NCI-H345 (cell line): ENCODE data around the gene AKAP17A.
A peak's percentile ranks its signal among the peaks of the same experiment; 100 is the strongest.
"Not testable (repeated sequence)": the region's sequence is repeated elsewhere in the genome, so short reads cannot be mapped to it uniquely, and the experiment has no call there.

Experiments used
- DNase-seq: peaks from one replicate; lab custom pipeline; 2025; lab: John Stamatoyannopoulos, UW

AKAP17A gene, protein sequence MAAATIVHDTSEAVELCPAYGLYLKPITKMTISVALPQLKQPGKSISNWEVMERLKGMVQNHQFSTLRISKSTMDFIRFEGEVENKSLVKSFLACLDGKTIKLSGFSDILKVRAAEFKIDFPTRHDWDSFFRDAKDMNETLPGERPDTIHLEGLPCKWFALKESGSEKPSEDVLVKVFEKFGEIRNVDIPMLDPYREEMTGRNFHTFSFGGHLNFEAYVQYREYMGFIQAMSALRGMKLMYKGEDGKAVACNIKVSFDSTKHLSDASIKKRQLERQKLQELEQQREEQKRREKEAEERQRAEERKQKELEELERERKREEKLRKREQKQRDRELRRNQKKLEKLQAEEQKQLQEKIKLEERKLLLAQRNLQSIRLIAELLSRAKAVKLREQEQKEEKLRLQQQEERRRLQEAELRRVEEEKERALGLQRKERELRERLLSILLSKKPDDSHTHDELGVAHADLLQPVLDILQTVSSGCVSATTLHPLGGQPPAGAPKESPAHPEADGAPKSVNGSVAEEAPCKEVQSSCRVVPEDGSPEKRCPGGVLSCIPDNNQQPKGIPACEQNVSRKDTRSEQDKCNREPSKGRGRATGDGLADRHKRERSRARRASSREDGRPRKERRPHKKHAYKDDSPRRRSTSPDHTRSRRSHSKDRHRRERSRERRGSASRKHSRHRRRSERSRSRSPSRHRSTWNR

DNA sequence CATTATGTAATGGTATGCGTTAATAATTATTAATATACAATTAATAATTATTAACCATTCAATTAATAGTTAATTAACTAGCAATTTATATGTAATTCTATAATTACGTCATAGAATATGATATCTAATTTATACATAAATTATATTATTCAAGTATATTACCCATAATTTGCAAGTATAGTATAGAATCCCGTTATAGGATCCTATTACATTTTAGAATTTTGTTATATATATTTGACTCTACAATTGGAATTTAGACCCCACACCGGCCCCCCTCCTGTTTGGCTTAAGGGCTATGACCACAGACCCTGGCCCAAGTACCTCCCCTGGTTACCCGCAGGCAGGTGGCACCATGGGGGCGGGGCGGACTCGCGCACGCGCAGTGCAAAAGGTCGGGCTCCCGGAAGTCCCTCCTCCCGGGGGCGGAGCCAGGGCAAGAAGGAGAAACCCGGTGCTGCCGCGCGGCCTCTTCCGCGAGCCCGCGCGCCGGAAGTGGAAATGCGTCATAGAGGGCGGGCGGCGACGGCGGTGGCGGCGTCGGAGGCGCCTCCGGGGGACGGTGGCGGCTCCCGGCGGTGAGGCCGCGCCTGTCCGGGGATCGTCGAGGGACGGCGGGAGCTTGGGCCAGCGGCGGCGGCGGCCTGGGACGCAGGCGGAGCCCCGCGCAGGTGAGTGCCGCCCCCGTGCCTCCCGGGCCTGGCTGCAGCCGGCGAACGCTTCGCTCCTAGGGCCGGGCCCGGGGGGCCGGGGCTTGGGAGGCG, at the start of gene AKAP17A:
AKAP17A (plus strand) TSS at position 503 of the 761 bp plus-strand sequence. CDS start 1,859 bp downstream, outside the sequence.
- peak; percentile 93 for DNase-seq

DNA sequence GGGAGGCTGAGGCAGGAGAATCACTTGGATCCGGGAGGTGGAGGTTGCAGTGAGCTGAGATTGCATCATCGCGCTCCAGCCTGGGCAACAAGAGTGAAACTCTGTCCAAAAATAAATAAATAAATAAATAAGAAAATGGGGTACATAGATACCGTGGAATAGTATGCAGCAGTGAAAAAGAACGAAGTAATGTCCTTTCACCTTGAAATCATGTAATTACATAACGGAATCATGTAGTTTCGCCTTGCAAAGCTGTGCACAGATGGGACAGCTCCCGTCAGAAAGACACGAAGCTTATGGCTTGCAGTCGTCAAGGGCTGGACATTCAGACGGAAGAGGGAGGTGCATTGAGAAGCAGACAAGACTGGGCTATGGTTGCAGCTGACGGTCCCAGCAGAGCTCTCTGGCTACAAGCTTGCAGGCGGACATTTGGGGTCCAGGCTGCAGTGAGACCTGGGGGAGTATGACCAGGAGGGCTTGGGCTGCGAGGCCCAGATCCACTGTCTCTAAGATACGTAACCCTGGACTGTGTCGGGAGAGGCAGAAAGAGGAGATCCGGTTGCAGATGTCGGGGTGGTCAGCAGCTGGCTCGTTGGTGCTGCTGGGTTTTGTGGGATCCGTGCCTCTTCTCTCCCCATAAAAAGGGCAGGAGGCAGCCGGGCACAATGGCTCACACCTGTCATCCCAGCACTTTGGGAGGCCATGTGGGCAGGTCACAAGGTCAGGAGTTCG, 48.2 kb upstream of the AKAP17A start:
- DNase-seq, result no peak

DNA sequence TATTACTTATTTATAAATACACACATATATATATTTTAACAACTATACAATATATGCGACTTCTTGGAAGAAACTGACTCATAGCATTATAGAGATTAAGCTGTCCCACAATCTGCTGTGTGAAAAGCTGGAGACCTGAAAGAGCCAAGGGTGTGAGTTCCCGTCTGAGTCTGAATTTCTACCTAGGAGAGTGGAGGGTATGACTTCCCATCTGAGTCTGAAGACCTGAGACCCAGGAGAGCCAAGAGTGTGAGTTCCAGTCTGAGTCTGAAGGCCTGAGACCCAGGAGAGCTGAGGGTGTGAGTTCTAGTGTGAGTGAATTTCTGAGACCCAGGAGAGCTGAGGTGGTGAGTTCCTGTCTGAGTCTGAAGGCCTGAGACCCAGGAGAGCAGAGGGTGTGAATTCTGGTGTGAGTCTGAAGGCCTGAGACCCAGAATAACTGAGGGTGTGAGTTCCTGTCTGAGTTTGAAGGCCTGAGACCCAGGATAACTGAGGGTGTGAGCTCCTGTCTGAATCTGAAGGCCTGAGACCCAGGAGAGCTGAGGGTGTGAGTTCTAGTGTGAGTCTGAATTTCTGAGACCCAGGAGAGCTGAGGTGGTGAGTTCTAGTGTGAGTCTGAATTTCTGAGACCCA, 45.5 kb upstream of the AKAP17A start:
- DNase-seq, result no peak

DNA sequence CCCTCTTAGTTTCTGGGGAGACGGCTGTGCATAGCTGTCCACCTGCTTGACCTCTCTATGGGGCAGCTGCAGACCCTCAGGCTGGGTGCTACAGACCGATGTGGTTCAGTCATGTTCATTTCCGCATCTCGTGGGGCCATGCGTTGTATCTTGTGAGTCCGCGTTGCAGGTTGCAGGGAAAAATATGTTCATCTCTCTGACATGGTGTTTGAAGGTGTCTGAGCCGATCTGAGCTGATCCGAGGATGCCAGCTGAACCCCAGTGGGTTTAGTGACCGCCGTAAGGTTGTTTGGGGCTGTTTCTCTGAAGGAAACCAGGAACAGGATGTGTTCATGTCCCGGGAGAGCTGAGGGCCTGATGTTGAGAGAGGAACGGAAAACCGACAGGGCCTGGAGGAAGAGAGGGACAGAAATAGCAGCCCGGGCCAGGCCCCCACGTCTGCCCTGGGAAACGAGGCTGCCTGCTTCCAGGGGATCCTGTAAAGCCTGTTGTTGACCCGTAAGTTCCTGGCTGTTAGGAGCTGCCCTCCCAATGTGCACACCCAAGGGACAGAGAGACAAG, 44.6 kb upstream of the AKAP17A start:
- DNase-seq, result no peak

DNA sequence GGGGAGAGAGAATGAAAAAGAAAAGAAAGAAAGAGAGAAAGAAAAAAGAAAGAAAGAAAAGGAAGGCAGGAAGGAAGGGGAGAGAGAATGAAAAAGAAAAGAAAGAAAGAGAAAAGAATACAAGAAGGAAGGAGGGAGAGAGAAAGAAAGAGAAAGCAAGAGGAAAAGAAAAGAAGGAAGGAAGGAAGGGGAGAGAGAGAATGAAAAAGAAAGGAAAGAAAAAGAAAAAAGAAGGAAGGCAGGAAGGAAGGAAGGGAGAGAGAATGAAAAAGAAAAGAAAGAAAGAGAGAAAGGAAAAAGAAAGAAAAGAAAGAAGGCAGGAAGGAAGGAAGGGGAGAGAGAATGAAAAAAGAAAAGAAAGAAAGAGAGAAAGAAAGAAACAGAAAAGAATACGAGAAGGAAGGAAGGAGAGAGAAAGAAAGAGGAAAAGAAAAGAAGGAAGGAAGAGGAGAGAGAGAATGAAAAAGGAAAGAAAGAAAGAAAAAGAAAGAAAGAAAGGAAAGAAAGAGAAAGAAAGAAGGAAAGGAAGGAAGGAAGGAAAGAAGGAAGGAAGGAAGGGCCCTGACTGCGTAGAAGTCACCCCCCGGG, 39.4 kb upstream of the AKAP17A start:
- DNase-seq, result no peak

DNA sequence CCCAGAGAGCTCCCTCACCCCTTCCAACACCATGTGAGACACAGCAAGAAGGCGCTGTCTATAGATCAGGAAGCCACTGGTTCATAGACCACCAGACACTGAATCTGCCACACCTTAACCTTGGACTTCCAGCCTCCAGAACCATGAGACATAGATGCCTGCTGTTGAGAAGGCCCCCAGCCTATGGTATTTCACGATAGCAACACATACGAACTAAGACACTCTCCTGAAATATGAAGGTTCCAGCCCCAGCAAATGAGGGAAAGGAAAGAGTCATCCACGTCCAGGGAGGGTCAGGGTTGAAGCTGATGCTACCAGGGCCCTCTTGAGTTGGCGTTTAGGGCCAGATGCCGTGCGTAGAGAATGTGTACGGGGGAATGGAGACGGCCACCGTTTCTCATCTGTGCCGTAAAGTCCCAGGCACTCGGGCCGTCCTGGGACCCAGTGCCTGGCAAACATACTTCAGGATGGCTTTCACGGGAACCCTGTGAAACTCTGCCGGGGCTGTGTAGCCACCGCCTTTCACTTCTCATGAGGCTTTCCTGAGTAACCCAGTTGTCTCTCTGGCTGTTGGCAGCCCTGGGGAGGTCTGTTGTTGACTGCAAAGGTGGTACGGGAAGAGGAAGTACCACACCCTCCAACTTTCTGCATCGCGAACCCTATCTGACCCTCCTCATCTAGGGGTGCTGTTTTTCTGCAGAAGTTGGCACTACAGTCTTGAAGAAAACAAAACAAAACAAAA, 36.8 kb upstream of the AKAP17A start:
- DNase-seq, result no peak

DNA sequence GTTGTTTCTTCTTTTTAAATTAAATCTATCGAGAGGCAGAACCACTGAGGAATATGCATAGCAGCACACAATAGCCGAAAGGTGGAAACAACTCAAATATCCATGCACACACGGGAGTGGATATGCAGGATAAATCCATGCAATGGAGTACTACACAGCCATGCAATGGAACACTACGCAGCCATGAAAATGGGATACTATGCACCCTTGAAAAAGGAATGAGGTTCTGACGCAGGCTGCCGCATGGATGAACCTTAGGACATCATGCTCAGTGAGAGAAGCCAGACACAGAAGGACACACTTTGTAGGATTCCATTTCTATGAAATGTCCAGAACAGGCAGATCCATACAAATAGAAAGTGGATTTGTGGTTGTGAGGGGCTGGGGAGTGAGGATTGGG, 36.0 kb upstream of the AKAP17A start:
- DNase-seq, result no peak

DNA sequence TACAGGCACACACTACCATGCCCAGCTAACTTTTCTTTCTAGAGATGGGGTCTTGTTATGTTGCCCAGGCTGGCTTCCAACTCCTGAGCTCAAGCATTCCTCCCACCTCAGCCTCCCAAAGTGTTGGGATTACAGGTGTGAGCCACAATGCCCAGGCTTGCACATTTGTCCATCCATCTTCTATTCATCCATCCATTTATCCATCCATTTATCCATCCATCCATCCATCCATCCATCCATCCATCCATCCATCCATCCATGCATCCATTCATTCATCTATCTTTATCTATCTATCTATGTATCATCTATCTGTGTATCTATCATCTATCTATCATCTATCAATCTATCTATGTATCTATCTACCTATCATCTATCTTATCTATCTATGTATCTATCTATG, 34.0 kb upstream of the AKAP17A start:
- DNase-seq, result not testable (repeated sequence)

DNA sequence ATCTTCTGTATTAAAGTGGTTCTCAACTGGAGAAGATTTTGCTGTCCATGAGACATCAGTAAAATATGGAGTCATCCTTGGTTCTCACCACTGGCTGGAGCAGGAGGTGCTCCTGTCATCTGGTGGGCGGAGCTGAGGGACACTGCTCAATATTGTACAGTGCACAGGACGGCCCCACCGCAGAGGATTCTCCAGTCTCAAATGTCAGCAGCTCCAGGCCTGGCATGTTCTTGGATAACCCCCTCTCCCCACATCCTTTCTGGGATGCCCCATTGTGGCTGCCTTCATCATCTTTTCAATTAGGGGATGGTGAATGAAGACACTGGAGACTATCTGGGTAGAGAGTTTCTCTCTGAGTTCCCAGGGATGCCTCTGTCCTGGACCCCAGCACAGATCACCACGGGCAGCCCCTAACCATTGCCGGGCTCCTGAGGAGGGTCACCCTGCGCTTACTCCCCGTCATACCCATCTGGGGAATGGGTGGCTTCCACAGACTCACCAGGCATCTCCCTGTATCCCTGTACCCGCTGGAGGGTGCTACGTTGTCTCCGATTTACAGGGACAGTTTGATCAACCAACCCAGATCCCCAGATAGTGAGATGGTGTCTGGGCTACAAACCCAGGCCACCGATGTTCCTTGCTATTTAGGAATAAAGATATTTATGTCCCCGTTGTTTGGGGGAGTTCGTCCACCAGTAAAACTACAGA, 32.5 kb upstream of the AKAP17A start:
- no peak for DNase-seq

DNA sequence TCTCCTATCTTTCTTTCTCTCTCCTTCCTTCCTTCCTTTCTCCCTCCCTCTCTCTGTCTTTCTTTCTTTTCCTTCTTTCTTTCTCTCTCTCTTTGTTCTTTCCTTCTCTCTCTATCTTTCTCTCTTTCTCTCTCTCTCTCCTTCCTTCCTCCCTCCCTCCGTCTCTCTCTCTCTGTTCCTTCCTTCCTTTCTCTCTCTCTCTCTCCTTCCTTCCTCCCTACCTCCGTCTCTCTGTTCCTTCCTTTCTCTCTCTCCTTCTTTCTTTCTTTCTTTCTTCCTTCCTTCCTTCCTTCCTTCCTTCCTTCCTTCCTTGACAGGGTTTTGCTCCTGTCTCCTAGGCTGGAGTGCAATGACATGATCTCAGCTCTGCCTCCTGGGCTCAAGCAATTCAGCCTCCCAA, 30.2 kb upstream of the AKAP17A start:
- no peak for DNase-seq

DNA sequence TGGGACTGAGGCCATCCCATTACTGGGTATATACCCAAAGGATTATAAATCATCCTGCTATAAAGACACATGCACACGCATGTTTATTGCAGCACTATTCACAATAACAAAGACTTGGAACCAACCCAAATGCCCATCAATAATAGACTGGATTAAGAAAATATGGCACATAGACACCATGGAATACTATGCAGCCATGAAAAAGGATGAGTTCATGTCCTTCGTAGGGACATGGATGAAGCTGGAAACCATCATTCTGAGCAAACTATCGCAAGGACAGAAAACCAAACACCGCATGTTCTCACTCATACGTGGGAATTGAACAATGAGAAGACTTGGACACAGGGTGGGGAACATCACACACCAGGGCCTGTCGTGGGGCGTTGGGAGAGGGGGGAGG, 27.3 kb upstream of the AKAP17A start:
- DNase-seq, result not testable (repeated sequence)

DNA sequence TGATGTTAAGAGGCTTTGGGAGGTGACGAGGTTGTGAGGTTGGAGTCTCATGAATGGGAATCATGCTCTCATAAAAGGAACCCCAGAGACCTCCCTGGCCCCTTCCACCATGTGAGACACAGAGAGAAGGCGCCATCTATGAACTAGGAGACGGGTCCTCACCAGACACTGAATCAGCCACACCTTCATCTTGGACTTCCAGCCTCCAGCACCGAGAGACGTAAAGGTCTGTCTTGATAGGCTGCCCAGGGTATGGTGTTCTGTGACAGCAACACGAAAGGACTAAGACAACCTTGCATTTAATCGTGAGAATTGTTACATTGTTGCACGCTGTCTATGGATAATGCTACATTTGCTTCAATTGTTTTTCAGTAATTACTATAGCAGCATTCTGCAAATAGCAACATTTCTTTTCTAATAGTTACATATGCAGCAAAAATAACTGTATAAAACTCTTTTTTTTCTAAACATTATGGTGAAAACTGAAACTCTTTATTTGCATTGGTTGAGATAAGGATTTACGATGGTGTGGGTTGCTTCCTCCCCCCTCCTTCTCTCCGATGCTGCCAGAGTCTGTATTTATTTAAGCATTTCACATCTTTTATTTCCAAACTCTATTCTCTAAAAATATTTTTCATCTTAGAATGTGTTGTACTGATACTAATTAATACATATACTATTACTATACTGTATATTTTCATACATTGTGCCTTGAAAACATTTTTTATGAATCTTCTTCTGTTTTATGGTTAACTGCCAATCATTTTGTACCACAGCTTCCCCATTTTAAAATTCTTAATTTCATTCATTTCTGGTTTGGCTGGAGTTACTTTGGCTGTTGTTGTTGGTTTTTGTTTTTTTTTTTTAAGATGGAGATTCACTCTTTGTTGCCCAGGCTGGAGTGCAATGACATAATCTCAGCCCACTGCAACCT, 26.4 kb upstream of the AKAP17A start:
- DNase-seq, result no peak

DNA sequence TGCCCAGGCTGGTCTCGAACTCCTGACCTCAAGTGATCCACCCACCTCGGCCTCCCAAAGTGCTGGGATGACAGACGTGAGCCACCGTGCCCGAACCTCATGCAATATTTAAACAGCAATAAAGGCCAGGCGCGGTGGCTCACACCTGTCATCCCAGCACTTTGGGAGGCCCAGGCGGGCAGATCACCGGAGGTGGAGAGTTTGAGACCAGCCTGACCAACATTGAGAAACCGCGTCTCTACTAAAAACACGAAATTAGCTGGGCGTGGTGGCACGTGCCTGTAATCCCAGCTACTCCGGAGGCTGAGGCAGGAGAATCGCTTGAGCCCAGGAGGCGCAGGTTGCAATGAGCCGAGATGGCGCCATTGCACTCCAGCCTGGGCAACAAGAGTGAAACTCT, 17.2 kb upstream of the AKAP17A start:
- not testable (repeated sequence) for DNase-seq

DNA sequence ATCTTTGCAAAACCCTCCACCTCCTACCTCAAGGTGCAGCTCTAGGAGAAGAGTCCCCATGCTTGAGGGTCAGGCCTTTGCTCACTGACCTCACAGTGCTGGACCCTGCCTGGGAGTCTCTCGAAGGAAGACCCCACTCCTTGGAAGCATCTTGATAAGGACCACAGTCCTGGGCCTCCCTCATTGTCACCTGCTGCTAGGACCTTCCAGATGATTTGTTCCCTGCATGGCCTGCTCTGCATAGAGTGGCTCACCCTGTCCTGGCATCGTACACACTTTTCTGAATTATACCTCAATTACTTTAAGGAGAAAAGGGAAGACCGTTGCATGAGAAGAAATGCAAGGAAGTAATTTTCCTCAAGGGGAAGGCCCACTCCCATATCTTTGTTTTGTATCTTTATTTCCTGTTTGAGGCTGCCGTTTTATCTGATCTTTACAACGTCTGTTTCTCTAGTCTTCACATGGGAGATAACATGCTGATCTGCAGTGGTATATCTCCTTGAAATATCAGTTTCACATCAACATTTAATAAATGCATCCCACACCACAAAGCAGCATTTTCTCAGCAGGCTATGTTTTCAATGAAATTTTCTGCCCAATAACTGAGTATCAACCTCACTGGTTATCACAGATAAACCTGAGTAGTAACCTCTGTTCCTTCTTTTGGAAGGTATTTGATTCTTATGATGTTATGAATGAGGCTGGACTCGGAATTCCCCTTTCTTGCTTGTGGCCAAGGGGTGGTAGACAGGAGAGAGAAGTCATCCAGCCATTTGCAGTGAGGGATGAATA, 15.0 kb upstream of the AKAP17A start:
- DNase-seq, result no peak

DNA sequence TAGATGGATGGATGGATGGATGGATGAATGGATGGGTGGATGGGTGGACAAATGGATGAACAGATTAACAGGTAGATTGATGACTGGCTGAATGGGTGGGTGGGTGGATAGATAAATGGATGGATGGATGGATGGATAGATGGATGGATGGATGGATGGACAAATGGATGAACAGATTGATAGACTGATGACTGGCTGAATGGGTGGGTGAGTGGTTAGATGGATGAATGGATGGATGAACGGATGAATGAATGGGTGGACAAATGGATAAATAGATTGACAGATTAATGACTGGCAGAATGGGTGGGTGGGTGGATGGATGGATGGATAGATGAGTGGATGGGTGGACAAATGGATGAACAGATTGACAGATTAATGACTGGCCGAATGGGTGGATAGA, 13.6 kb upstream of the AKAP17A start:
- DNase-seq, result no peak

DNA sequence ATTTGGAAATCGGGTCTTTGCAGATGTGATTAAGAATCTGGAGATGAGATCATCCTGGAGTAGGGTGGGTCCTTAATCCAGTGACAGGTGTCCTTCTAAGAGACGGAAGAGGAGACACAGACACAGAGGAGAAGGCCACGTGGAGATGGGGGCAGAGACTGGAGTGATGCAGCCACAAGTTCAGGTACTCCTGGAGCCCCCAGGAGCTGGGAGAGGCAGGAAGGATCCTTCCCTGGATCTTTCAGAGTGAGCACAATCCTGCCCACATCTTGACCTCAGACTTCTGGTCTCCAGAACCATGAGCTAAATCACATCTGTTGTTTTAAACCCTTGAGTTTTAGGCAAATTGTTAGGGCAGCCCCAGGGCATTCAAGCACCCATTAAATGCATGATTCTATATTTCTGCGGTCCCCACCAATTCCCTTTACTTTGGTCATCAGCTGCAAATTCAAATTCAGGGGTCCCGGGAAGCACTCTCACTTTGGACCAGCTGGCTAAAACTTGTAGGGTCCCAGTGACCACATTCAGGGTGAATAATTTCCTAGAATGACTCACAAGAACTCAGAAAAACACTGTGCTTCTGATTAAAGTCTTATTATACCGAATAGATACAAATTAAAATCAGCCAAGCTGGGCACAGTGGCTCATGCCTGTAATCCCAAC, 12.8 kb upstream of the AKAP17A start:
- no peak for DNase-seq

DNA sequence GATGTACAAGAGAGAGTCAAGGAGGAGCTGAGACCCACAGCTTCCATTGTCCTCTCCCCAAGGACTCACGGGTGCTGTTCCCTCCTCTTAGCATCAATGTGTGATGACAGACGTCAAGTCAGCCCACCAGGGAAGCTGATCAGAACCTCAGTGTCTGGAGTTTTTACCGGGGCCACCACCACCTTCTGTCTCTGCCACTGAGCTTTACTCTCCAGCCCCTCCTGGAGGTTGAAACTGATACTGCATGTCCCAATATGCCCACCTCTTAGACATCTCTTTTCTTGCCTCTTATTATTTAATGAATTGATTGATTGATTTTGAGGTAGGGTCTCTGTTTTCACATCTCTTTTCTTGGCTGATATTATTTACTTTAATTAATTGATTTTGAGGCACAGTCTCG, 10.3 kb upstream of the AKAP17A start:
- DNase-seq, result peak; percentile 32
